Progenitor cell of endocrine pancreas (in vitro differentiated cells): Measurements from ENCODE around the gene FARS2. TPM values are rescaled to one million over a fixed set of nuclear protein-coding genes. Genes with fewer than 3 reads are reported as not detected.

Experiments
- DNase-seq: peaks from one replicate; pipeline ENCODE4 v3.0.0; 2021; ENCODE audit warnings: low spot score; ENCODE audit not compliant: unreplicated experiment
- H3K27ac Mint-ChIP-seq: 2 replicates; pipeline ENCODE4 v1.8.0; 2021; ENCODE audit warnings: mild to moderate bottlenecking, moderate library complexity, mixed read lengths
- H3K27me3 Mint-ChIP-seq: 2 replicates; pipeline ENCODE4 v1.8.0; 2021; ENCODE audit warnings: mixed read lengths
- H3K36me3 Mint-ChIP-seq: 2 replicates; pipeline ENCODE4 v1.8.0; 2022; ENCODE audit warnings: mixed read lengths; ENCODE audit not compliant: insufficient read depth
- H3K4me1 Mint-ChIP-seq: 2 replicates; pipeline ENCODE4 v1.8.0; 2021; ENCODE audit warnings: low read depth, mixed read lengths
- H3K4me3 Mint-ChIP-seq: 2 replicates; pipeline ENCODE4 v1.8.0; 2021; ENCODE audit warnings: low read depth, mild to moderate bottlenecking, moderate library complexity, mixed read lengths
- H3K9me3 Mint-ChIP-seq: 2 replicates; pipeline ENCODE4 v1.8.0; 2021; ENCODE audit warnings: low read depth, mixed read lengths
- total RNA-seq: library from RNA; stranded (reverse); gene quantifications from 2 replicates; pipeline ENCODE4 v1.2.1, GENCODE V29; 2021
- TF ChIP-seq, protein P1 (sequence below): fragments of 200-600 bp; sonication (generic); IDR thresholded peaks from one replicate; pipeline ENCODE4 v1.5.0; 2021; ENCODE audit warnings: antibody characterized with exemption, mild to moderate bottlenecking; ENCODE audit not compliant: unreplicated experiment

The FARS2 gene
- total RNA-seq, 1 donor from 2014 or later: 20.8 TPM

DNA sequence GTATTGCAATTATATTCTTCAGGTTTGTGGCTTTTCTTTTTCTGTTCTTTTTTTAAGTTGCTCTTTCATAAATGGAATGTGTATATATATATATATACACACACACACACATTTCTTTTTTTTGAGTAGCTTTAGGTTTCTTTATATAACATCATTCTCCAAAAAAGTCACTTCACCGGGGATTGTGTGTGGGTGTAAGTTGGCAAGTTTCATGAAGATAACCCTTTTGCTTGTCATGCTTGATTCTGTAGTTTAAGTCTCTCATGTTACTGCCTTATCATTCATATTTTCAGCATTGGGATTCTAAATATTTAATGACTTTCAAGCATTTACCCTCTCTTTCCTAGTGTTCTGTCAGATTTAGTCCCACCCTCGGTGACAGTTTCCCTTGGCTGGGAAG, 181.0 kb downstream of the FARS2 start:
- Mint-ChIP-seq H3K27ac (no peak overlapping the region), H3K27me3 (no peaks in the 10 kb centered on the region), H3K4me1 (peaks cover 3% of the 10 kb centered on the region), H3K9me3 (no peaks in the 10 kb centered on the region), H3K36me3 (no peaks in the 10 kb centered on the region), H3K4me3 (no peak overlapping the region)
- no peak for DNase-seq
- TF ChIP-seq, protein P1, sequence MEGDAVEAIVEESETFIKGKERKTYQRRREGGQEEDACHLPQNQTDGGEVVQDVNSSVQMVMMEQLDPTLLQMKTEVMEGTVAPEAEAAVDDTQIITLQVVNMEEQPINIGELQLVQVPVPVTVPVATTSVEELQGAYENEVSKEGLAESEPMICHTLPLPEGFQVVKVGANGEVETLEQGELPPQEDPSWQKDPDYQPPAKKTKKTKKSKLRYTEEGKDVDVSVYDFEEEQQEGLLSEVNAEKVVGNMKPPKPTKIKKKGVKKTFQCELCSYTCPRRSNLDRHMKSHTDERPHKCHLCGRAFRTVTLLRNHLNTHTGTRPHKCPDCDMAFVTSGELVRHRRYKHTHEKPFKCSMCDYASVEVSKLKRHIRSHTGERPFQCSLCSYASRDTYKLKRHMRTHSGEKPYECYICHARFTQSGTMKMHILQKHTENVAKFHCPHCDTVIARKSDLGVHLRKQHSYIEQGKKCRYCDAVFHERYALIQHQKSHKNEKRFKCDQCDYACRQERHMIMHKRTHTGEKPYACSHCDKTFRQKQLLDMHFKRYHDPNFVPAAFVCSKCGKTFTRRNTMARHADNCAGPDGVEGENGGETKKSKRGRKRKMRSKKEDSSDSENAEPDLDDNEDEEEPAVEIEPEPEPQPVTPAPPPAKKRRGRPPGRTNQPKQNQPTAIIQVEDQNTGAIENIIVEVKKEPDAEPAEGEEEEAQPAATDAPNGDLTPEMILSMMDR: no peak

DNA sequence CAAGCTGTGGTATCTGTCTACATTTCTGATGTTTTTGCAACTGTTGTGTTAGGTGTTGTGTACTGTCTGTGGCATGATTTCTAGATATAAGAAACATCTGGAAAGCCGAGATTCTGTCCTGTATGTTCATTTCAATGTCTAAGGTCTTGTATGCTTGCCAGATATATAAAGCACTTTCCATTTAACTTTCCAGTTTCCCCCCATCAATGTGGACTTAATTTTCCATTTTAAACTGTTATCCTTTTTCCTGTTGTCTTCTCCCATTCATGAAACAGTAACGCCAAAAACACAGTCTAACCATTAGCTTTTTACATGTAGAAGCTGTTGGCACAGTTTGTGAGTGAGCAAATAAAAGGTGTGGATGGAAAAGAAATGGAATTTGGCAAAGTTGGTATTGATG, 181.6 kb downstream of the FARS2 start:
- H3K9me3 Mint-ChIP-seq: no peaks in the 10 kb centered on the region
- no peaks in the 10 kb centered on the region for H3K27me3 Mint-ChIP-seq
- H3K27ac Mint-ChIP-seq: no peak overlapping the region
- no peak for DNase-seq
- TF ChIP-seq, protein P1: no peak
- no peak overlapping the region for H3K4me3 Mint-ChIP-seq
- H3K36me3 Mint-ChIP-seq: no peaks in the 10 kb centered on the region
- H3K4me1 Mint-ChIP-seq: peaks cover 3% of the 10 kb centered on the region

DNA sequence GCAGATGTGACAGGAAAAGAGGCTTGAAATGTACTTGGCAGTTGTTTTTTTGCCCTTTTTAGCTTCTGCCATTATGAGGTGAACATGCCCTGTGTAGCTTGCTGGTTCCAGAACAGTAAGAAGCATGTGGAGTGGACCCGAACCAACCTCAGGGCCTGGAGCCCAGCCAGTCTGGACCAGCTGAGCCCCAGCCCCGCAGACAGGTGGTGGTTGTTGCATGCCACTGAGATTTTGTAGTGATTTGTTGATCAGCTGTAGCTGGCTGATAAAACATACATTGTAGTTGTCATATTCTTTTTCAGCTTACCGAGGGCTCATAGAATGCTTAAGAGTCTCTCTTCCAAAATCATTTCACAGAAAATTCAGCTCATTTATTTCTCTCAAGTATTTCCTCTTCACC, 182.2 kb downstream of the FARS2 start:
- no peak overlapping the region for H3K27ac Mint-ChIP-seq
- no peaks in the 10 kb centered on the region for H3K36me3 Mint-ChIP-seq
- H3K4me3 Mint-ChIP-seq: no peak overlapping the region
- TF ChIP-seq, protein P1: no peak
- peaks cover 3% of the 10 kb centered on the region for H3K4me1 Mint-ChIP-seq
- H3K27me3 Mint-ChIP-seq: no peaks in the 10 kb centered on the region
- H3K9me3 Mint-ChIP-seq: no peaks in the 10 kb centered on the region
- no peak for DNase-seq

GRCh38 chr6:5446362-5447075, 185.2 kb downstream of the FARS2 start:
- Mint-ChIP-seq H3K9me3 (no peaks in the 10 kb centered on the region), H3K4me3 (no peak overlapping the region), H3K4me1 (no peaks in the 10 kb centered on the region), H3K36me3 (no peaks in the 10 kb centered on the region), H3K27ac (no peak overlapping the region), H3K27me3 (no peaks in the 10 kb centered on the region)
- no peak for DNase-seq
- TF ChIP-seq, protein P1: no peak

DNA sequence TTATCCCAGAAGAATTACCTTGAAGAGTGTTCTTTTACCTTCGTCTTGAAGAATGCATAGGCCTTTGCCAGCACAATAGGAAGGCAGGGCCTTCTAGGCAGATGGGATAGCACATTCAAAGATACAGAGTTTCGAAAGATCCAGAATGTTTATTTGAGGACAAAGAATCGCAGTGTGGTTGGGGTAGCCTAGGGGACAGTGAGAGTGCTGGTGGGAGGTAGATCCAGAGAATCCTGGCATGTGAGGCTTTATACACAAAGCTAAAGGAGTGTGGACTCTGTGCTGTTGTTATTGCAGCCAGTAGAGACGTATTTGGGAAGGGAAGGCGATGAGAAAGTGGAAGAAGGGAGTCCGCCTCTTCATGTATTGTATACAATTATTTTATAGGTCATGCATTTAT, 186.6 kb downstream of the FARS2 start:
- Mint-ChIP-seq H3K27ac (no peak overlapping the region), H3K4me1 (no peaks in the 10 kb centered on the region), H3K4me3 (no peak overlapping the region), H3K36me3 (no peaks in the 10 kb centered on the region), H3K27me3 (no peaks in the 10 kb centered on the region), H3K9me3 (no peaks in the 10 kb centered on the region)
- TF ChIP-seq, protein P1: no peak
- no peak for DNase-seq
